ENCODE data around the gene CHST11. TPM values are rescaled to one million over a fixed set of nuclear protein-coding genes. Genes with fewer than 3 reads are reported as not detected.
A peak's percentile ranks its signal among the peaks of the same experiment; 100 is the strongest.

The CHST11 gene
- total RNA-seq, 1 donor from 2014 or later: 3.9 TPM

DNA sequence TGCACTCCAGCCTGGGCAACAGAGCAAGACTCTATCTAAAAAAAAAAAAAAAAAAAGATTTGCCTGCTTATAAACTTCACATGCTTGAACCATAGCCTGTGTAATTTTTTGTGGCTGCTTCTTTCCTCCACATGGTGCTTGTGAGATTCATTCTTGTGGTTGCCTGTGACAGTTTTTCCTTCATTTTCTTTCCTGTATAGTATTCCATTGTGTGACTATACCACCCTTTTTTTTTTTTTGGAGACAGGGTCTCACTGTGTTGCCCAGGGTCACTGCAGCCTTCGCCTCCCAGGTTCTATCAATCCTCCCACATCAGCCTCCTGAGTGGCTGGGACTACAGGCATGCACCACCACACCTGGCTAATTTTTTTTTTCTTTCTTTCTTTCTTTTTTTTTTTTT, 22.6 kb upstream of the CHST11 start:
- no peak for DNase-seq

DNA sequence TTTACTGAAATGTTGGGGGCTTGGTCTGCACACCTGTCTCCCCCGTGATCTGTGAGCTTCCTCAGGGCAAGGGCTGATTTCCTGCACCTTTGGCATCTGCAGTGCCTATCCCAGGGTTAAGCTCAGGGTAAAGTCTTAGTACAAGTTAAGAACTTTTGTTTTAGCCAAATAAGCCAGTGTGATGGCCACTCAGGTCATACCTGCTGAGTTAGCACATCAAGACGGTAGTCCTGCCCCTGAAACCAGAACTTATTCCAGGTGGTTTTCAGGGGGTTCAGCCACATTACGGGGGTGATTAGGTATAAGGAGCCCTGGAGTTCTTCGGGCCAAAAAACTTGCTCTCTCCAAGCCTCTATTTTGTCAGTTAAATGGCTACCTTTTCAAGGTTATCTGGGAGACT, 21.6 kb upstream of the CHST11 start:
- DNase-seq: no peak

DNA sequence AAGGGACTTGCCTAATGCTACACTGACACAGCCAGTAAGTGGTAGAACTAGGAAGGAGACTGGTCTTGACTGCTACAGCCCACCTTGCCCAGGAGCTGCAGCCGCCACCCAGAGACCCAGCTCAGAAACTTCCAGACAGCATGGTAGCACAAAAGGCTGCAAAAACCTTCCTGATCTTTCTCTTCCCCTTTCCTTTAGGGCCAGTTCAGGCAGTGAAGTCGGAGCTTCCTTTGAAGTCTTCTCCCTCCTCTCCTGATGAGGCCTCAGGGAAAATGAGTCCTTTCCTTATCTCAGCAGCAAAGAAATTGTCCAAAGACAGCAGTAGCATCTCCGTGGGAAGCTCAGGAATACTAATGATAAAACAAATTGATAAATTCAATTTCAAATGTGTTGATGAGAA, 21.0 kb upstream of the CHST11 start:
- DNase-seq: no peak

DNA sequence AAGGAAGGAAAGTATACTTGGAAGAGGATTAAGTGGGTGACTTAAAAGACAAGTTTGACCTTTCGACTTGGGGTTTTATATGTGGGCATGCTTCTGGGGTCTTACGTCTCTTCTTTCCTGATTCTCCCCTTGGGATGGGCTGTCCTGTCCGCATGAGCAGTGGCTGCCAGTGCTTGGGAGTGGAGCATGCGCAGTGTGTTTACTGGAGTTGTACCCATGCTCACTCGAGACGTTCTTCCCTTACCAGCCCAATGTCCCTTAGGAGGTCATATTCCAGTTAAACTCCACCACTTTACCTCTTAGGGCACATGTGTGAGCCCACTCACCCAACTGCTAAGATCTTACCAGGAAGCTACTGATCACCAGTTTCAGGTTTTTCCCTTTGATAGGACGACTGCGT, 20.0 kb upstream of the CHST11 start:
- DNase-seq: no peak

DNA sequence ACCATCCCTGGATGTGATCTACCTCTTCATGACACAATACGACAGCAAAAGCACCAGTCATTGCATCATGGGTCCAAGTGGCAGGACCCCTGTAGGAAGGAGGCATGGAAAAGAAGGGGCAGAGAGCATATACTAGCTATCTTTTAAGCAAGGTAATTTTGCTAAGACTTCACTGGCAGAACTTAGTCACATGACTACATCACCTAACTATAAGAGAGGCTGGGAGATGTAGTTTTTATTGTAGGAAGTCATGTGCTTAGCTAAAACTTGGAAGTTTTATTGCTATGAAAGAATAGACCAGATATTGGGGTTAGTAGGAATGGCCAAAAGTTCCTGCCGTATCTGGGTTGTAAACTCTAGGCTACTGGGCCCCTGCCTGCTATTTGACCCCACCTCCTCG, 18.6 kb upstream of the CHST11 start:
- no peak for DNase-seq

DNA sequence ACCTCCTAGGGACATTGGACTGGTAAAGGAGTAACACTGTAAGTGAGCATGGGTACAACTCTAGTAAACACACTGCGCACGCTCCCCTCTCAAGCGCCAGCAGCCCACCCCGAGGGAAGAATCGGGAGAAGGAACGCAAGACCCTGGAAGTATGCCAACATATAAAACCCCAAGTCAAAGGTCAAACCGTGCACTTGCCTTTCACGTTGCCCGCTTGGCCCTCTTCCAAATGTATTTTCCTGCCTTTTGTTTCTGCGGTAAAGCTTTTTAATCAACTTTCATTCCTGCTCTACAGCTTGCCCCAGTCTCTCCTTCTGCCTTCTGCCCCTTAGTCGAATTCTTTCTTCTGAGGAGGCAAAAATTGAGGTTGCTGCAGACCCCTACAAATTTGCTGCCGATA, 17.6 kb upstream of the CHST11 start:
- no peak for DNase-seq

DNA sequence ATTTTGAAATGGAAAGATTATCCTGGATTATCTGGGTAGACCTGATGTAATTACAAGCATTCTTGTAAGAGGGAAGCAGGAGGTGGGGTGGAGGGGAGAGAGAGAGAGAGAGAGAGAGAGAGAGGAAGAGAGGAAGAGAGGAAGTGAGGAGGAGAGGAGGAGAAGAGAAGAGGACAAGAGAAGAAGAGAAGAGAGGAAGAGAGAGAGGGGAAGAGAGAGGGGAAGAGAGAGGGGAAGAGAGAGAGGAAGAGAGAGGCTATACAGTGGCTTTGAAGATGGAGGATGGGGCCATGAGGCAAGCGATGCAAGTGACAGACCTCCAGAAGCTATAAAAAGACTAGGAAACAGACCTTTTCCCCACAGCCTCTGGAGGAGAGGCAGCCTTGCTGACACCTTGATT, 13.7 kb upstream of the CHST11 start:
- no peak for DNase-seq

DNA sequence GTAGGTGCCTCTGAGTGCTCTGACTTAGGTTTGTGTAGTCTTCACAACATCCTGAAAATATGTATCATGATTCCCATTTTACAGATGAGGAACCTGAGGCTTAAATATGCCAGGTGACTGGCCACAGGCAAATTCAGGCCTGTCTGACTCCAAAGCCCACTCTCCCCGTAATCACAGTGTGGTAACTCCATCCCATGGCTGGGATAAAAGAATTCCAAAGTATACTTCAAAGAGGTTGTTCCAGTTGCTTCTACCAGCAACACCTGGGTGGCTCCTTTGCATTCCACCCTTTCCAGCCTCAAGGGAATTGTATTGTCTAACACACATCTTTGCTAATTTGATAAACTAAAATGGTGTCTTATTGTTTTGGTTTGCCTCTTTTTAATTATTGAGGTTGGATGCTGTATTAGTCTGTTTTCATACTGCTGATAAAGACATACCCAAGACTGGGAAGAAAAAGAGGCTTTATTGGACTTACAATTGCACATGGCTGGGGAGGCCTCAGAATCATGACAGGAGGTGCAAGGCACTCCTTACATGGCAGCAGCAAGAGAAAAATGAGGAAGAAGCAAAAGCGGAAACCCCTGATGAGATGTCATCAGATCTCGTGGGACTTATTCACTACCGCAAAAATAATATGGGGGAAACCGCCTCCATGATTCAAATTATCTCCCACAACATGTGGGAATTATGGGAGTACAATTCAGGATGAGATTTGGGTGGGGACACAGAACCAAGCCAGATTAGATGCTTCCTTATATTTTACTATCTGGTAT, 9.9 kb upstream of the CHST11 start:
- no peak for DNase-seq

DNA sequence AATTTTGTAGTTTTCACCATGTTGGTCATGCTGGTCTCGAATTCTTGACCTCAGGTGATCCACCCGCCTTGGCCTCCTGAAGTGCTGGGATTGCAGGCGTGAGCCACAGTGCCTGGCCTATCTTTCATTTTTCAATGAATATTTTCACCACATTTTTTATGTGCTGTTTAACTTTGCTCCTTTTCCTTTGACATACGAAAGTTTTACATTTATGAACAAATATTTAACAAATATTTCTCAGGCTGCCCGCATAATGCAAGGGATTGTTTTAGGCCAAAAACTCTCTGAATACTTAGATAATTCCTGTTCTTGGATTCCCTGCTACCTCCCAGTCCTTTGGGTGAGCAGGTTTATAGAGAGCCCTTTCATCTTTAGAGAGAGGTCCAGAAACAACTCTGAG, 8.7 kb upstream of the CHST11 start:
- no peak for DNase-seq

DNA sequence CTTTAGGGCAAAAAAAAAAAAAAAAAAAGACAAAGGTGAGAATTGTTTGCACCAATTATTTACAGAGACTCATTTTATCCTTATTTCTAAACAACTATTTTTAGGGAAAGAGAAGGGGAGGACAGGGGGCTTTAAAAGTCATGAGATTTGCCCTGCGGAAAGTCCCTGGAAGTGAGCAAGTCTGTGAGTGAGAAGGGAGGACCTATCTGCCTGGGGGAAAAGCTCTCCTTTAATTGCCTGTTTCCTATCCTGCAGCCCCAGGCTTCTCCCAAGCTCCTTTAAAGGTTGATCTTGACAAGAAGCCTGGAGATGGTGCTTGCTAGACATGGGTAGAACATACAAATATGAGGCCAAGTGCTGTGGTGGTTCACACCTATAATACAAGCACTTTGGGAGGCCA, 8.3 kb upstream of the CHST11 start:
- no peak for DNase-seq

DNA sequence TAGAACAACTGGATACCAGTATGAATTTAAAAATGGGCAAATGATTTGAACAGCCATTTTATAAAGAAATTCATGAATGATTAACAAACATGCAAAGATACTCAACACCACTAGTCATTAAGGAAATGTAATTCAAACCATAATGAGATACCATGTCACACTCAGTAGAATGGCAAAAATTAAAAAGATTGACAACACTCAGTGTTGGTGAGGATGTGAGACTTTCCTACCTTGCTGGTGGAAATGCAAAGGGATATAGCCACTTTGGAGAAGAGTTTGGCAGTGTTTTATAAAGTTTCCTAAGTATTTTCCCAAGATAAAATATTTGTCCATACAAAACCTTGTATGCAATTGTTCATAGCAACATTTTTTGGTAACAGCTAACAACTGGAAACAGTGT, 6.0 kb upstream of the CHST11 start:
- no peak for DNase-seq

DNA sequence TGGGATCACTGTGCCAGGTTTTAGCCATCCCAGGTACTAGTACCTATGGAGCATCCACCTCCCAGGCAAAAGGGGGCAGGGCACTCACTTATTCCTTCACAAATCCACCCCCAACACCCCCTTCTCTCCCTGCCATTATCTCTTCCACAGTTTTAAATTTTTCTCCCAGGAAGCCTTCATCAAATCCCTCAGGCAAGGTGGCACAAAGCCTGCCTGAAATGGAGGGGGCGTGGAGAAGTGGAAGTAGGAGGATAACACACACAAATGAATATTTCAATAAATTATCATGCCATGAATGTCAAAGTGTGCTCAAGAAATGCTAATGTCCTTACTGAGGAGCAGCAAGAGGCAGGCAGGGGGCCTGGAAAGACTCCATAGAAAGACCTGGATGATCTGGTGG, 4.7 kb upstream of the CHST11 start:
- DNase-seq: no peak

DNA sequence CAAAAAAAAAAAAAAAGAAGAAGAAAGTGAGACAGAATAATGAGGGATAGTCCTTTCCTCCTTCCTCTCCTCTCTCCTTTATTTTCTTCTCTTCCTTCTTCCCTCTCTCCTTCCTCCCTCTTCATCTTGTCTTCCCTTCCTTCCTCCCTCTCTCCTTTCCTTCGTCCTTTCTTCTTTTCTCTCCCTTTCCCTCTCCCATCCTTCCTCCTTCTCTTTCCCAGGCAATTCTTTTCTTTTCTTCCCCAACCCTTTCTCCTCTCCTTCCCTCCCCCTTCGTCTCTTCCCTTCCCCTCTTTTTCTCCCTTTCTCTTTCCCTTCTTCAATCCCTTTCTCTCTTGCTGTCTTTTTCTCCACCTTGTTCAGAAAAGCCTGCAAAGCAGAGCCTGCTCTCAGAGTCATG, 3.6 kb upstream of the CHST11 start:
- no peak for DNase-seq

DNA sequence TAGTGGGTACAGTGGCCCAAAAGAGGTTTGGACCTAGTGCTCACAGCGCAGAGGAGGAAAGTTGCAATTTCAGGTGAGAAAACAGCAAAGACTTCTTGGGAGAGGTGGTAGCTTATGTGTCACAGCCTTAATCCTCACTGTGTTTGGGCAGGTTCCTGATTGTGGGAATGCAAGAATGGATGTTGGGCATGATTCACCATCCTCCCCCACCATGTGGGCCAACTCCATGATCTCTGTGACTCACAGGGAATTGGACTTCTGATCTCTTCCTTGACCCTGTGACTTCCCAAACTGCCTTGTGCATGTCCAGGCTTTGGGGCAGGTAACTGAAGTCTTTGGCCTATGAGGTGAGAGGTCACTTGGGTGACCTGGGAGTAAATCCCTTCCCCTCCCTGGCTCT, 1.8 kb upstream of the CHST11 start:
- no peak for DNase-seq

DNA sequence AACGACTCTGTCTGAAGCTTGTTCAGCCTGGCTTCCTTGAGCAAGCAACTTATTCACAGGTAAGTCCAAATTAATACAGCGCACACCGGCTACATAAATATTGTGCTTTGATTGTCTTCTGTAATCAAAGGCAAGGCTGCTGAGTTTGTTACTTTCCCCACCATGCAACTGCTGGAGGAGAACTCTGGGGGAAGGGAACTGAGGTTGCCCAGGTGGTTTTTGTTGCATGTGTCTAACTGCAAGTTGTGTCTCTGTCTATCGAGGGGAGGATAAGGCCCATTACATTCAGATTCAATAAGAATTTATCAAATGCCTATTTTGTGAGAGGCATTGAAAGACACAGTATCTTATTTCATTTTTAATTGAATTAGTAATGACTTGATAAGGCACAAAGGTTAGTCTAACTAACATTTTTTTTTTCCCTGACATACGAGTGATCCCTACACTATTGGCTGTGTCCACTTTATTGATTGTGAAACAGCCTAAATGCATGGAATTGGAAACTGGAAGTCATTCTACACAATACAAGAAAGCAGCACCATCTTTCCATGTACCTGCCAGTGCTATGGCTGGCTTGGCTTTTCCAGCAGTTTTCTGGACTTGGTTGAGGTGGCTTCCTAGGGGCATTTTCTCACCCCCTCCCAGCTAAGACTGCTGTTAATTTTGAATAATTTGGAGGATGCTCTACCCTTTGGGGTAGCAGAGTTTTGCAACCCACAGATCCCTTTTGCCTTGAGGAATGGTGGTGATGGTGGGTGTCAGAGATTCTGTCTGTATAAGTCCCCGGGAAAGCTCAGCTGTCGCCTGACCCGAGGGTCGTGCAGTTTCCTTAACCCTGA, 951 bp upstream of the CHST11 start:
- no peak for DNase-seq

DNA sequence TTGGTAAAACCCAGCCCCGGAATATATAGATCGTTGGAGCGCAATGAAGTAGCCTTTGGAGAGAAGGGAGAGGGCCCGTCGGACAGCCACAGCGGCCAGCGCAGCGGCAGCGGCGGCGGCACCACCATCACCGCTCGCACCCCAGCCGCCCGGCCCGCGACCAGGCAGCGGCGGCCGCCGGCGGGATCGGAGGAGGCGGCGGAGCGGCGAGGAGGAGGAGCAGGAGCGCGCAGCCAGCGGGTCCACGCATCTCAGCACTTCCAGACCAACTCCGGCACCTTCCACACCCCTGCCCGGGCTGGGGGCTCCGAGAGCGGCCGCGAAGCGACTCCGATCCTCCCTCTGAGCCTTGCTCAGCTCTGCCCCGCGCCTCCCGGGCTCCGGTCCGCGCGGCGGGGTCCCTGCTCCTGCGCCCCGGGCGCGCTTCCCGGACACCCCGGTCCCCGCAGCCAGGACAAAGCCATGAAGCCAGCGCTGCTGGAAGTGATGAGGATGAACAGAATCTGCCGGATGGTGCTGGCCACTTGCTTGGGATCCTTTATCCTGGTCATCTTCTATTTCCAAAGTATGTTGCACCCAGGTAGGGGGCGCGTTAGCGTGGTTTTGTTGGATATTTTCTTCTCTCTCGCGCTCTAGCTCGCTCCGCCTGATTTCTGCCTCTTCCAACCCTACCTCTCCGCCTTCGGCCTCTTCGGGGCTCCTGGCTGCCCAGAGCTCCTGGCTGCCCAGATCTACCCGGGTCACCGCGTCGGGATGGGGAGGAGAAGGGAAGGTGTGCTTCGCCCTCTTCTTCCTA, 400 bp downstream of the CHST11 start:
- peak; percentile 56 for DNase-seq

DNA sequence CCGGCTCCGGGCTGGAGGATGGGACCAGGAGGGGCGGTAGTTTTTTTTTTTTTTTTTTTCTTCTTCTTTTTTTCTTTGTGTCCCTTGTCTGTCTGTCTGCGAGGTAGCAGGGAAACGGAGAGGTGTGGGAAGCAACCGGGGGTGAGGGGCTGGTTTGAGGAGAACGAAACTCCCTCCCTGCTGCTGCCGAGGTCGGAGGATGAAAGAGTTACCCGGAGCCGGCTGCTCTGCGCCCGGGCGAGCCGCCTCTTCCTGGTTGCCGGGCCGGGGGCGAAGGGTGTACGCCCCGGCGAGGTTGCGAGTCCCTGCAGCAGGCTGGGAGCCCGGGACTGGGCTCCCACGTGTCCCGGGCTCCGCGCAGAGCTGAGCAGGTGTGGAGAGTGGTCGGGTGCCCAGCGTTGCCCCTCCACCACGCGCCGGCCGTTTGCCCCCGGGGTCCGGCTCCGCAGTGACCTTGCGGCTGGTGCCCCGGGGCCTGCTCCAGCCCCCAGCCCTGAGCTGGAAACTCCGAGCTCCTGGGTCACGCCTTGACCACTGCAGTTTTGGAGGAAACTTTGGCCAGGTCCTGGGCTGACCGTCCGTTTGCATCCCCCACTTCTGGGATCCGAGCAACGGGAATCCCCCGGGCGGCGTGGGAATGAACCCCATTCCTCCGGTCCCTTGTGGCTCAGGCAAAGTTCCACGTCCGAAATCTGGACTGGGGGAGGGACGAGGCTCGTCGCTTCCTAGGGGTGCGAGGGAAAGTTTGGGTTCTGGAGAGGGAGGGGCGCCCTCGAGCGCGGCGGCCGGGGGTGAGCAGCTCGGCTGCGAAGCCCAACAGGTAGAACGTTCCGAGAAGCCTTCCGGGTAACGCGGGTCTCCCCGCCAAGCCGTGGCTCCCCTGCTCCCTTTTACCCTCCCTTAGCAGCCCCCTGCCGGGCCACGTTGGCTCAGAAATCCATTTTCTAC, 1.3 kb downstream of the CHST11 start:
- DNase-seq: no peak

DNA sequence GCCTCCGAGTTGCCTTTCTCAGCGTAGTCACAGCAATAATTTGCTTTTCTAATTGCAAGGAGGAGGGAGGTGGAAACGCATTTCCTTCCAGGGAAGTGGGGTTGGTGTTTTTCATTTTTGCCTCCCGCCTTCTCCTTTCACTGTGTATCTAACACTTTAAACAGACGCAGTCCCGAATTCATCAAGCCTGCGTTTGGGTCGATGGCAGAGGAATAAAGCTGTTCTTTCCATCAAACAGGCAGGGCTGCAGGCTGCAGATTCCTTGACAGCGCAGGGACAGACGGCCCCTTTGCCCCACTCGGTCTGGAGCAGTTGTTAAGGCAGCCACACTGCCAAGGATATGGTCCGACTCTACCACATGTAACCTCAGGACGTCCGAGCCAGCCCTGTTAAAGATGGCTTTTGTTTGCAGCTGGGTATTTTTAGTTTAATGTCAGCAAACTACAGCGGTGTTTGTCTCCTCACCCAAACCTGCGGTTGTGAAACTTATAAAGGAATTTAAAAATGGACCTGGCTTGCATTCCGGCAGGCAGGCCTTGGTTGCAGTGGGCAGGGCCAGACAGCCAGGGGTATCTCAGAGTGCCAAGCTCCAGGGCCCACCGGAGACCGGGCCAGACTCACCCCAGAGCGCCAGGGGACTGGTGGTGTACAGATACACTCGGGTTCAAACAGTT, 2.1 kb downstream of the CHST11 start:
- DNase-seq: no peak

DNA sequence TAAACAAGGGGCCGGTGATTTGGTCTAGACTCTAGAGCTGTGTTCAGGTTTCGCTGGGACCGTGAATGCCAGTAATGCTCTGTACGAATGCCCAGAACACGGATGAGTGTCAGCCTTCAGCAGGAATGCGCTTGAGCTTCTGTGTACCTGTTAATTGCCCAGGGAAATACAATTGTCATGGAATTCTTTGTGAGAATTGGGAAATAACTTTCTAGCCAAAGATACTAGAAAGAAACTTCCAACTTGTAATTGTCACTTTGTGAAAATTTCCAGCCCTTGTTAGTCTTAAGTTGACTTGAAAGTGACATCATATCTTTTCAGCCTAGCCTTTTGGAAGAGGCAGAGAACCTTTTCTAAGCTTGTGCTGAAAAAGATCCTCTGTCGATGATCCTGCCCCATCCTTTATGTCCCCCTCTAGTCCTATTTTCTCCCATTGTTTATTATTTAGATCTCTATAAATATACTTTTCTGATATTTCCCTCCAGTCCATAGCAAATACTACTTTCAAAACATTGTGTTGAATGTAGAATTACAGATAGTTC, 2.7 kb downstream of the CHST11 start:
- DNase-seq: no peak

DNA sequence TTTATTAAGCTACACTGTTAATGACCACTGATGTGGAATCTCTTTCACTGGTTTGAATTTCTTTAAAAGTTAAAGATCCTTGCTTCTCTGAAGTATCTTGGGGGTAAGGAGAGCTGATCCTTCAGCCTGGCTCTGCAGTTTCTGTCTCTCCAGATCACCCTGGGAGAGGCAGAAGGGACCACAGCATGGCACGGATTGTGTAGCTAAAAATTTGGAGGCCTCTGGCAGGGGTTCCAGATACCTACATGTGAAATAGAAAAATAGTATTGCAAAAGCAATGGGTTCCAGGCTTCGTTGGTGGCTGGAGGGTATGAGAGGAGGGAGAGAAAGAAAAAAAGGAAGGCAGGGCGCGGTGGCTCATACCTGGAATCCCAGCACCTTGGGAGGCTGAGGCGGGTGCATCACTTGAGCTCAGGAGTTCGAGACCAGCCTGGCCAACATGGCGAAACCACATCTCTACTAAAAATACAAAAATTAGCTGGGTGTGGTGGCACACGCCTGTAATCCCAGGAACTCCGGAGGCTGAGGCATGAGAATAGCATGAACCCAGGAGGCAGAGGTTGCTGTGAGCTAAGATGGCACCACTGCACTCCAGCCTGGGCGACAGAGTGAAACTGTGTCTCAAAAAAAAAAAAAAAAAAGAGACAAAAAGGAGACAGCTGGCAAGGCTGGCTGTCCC, 3.4 kb downstream of the CHST11 start:
- DNase-seq: no peak

Measured in skin of body (tissue), 2 donors.